Right atrium auricular region (tissue), 2 donors: Measurements from ENCODE around the gene SAP130. TPM values are rescaled to one million over a fixed set of nuclear protein-coding genes. Genes with fewer than 3 reads are reported as not detected.

Experiments used
- DNase-seq: peaks from one replicate; pipeline ENCODE4 v3.0.0-alpha.2; 2019; ENCODE audit warnings: low spot score
- H3K27ac ChIP-seq, 2 donors: fragments of 200-600 bp; sonication (generic); 1 replicate in 1 of 2; 2 replicates in 1 of 2; pipeline ENCODE4 v1.5.1; 2016 to 2019
- H3K27me3 ChIP-seq, 2 donors: fragments of 200-600 bp; sonication (generic); one replicate each; pipeline versions ENCODE4 v1.5.1 to v1.6.0; 2017 to 2019
- H3K36me3 ChIP-seq: fragments of 200-600 bp; sonication (generic); one replicate; pipeline ENCODE4 v1.5.1; 2016
- H3K4me1 ChIP-seq, 2 donors: fragments of 200-600 bp; sonication (generic); one replicate each; pipeline versions ENCODE4 v1.5.1 to v1.6.0; 2017 to 2019
- H3K4me3 ChIP-seq, 2 donors: fragments of 200-600 bp; sonication (generic); 1 replicate in 1 of 2; 2 replicates in 1 of 2; pipeline ENCODE4 v1.5.1; 2017 to 2019; ENCODE audit warnings: mild to moderate bottlenecking in 1 of 2, moderate library complexity in 1 of 2
- H3K9me3 ChIP-seq, 2 donors: fragments of 200-600 bp; sonication (generic); one replicate each; pipeline ENCODE4 v1.5.1; 2019
- CTCF ChIP-seq, 2 donors: fragments of 200-600 bp; sonication (generic); IDR thresholded peaks; one replicate each; pipeline ENCODE4 v1.5.1; 2019; ENCODE audit warnings: antibody characterized with exemption in 2 of 2
- total RNA-seq, 2 donors: library from RNA; depleted of rRNA; stranded (reverse); fragments of >200 nt; gene quantifications; one replicate each; pipeline ENCODE4 v1.1.0, GENCODE V29; 2016

The SAP130 gene
- total RNA-seq, 2 donors from 2014 or later: 7.4 to 8.9 TPM

DNA sequence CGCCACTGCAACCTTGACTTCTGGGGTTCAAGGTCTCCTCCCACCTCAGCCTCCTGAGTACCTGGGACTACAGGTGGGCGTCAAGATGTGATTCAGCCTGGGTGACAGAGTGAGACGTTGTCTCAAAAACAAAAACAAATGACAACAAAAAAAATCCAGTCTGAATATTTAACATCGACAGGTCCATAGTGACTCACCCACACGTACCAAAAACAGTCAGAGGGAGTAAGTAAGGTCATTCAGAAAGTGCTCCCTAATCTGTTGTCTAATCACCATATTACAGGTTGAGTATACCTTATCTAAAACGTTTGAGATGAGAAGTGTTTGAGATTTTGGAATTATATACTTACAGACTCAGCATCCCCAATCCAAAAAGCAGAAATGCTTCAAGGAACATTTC lies 24.4 kb downstream of the SAP130 start:
- H3K4me3 ChIP-seq: no peak overlapping the region
- no peak for TF ChIP-seq CTCF (IDR thresholded peaks at IDR 0.05)
- H3K36me3 ChIP-seq: peaks cover 61% of the 10 kb centered on the region
- H3K9me3 ChIP-seq: no peaks in the 10 kb centered on the region
- no peaks in the 10 kb centered on the region for H3K4me1 ChIP-seq
- DNase-seq: no peak
- H3K27ac ChIP-seq: no peak overlapping the region
- H3K27me3 ChIP-seq: no peaks in the 10 kb centered on the region

DNA sequence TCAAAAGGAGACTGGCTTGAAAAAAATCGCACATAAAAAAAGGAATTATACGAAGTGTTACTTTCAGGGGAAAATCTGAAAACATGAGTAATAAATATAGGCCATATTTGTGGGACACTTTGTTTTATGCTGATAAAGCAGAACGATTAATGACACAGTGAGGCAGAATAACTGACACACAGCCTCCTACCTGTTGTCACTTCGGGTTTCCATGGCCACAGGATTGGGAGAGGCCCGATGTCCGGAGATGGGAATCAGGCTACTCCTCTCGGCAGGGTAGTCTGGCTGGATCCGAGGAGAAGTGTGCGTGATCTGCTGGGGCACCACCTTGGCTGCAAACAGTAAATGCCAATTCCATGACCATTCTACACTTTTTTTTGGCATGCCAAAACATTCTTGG lies 31.7 kb downstream of the SAP130 start:
- peaks cover 67% of the 10 kb centered on the region for H3K36me3 ChIP-seq
- TF ChIP-seq CTCF (IDR thresholded peaks at IDR 0.05): no peak
- no peak overlapping the region for H3K4me3 ChIP-seq
- H3K27ac ChIP-seq: no peak overlapping the region
- no peaks in the 10 kb centered on the region for H3K4me1 ChIP-seq
- DNase-seq: no peak
- no peaks in the 10 kb centered on the region for H3K9me3 ChIP-seq
- H3K27me3 ChIP-seq: no peaks in the 10 kb centered on the region

GRCh38 chr2:127995725-127996124 lies 32.1 kb downstream of the SAP130 start:
- Histone ChIP-seq H3K4me3 (no peak overlapping the region), H3K4me1 (no peaks in the 10 kb centered on the region), H3K36me3 (peaks cover 64% of the 10 kb centered on the region), H3K27ac (no peak overlapping the region), H3K27me3 (no peaks in the 10 kb centered on the region), H3K9me3 (no peaks in the 10 kb centered on the region)
- DNase-seq: no peak
- TF ChIP-seq CTCF (IDR thresholded peaks at IDR 0.05): no peak

DNA sequence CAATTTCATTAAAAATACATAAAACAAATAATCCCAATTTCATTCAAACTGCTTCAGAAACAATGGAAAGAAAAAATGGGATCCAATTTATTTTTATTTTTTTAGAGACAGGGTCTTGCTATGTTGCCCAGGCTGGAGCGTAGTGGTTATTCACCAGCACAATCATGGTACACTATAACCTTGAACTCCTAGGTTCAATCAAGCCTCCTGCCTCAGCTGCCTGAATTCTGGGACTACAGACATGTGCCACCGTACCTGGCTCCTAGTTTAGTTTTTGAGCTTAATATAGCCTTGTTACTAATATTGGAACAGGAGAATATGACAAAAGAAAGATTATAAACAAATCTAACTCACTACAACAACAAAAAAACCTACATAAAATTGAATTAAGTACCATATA lies 34.2 kb downstream of the SAP130 start:
- no peak for TF ChIP-seq CTCF (IDR thresholded peaks at IDR 0.05)

GRCh38 chr2:127991742-127992141 lies 36.1 kb downstream of the SAP130 start:
- Histone ChIP-seq H3K4me1 (no peaks in the 10 kb centered on the region), H3K4me3 (no peak overlapping the region), H3K9me3 (no peaks in the 10 kb centered on the region), H3K36me3 (peaks cover 52% of the 10 kb centered on the region), H3K27ac (no peak overlapping the region), H3K27me3 (no peaks in the 10 kb centered on the region)
- DNase-seq: no peak
- TF ChIP-seq CTCF (IDR thresholded peaks at IDR 0.05): no peak

More for the DNA sequence above, 34.2 kb downstream of the SAP130 start:
- DNase-seq: no peak
- Histone ChIP-seq H3K4me1 (no peaks in the 10 kb centered on the region), H3K36me3 (peaks cover 57% of the 10 kb centered on the region), H3K9me3 (no peaks in the 10 kb centered on the region), H3K27me3 (no peaks in the 10 kb centered on the region), H3K27ac (no peak overlapping the region), H3K4me3 (no peak overlapping the region)

- TF ChIP-seq CTCF (IDR thresholded peaks at IDR 0.05): no peak
- H3K27me3 ChIP-seq: no peaks in the 10 kb centered on the region
- H3K27ac ChIP-seq: no peak overlapping the region
- DNase-seq: no peak
- H3K4me3 ChIP-seq: no peak overlapping the region
- H3K36me3 ChIP-seq: peaks cover 67% of the 10 kb centered on the region
- H3K9me3 ChIP-seq: no peaks in the 10 kb centered on the region
- no peaks in the 10 kb centered on the region for H3K4me1 ChIP-seq
Measured at GRCh38 chr2:127986548-127987079, 41.2 kb downstream of the SAP130 start.
